IMR-90 (cell line): ENCODE data around the gene CFH. TPM values are rescaled to one million over a fixed set of nuclear protein-coding genes. Genes with fewer than 3 reads are reported as not detected.

Experiments used
- ATAC-seq: fragments of 200-7000 bp; cut with Tn5 transposase; 2 replicates; pipeline ENCODE4 v1.9.1; 2020; ENCODE audit warnings: low read depth, mild to moderate bottlenecking, moderate library complexity
- BruUV-seq: library from RNA; stranded (reverse); fragments of 400-500 nt; replicated peaks from 2 replicates; lab custom pipeline; 2021; lab: Mats Ljungman, UMichigan
- CTCF ChIA-PET: fragments of 300-600 bp; formaldehyde crosslinking; extraction: SDS; loops from one replicate; lab custom pipeline; 2021; ENCODE audit warnings: antibody characterized with exemption; lab: Yijun Ruan, JAX
- POLR2A ChIA-PET: fragments of 300-600 bp; sonication (Branson Sonifier 250); formaldehyde crosslinking; loops from one replicate; lab custom pipeline; 2022; ENCODE audit warnings: antibody characterized with exemption; ENCODE audit not compliant: unreplicated experiment; lab: Charles Lee
- DNase-seq: peaks from one replicate; pipeline ENCODE4 v3.0.0; 2013
- H2AFZ ChIP-seq: replicated peaks from 2 replicates; pipeline ENCODE3; 2013; ENCODE audit warnings: low read length, mild to moderate bottlenecking; ENCODE audit not compliant: poor library complexity
- H2AK5ac ChIP-seq: 2 replicates; pipeline ENCODE4 v1.6.1; 2013; ENCODE audit warnings: low read depth, low read length, inconsistent platforms
- H2AK9ac ChIP-seq: replicated peaks from 2 replicates; pipeline ENCODE3; 2013; ENCODE audit warnings: mild to moderate bottlenecking, low read depth, low read length, moderate library complexity; ENCODE audit not compliant: poor library complexity
- H2BK120ac ChIP-seq: 2 replicates; pipeline ENCODE4 v1.6.1; 2013; ENCODE audit warnings: low read depth, low read length, inconsistent platforms
- H2BK15ac ChIP-seq: 3 replicates; pipeline ENCODE4 v1.6.1; 2013; ENCODE audit warnings: low read depth, low read length, inconsistent platforms
- H2BK20ac ChIP-seq: 2 replicates; pipeline ENCODE4 v1.6.1; 2013; ENCODE audit warnings: low read depth, mild to moderate bottlenecking, inconsistent platforms, low read length, moderate library complexity
- H2BK5ac ChIP-seq: 2 replicates; pipeline ENCODE4 v1.6.1; 2013; ENCODE audit warnings: mild to moderate bottlenecking, low read depth, low read length, inconsistent platforms; ENCODE audit not compliant: poor library complexity, severe bottlenecking
- H3K14ac ChIP-seq: replicated peaks from 2 replicates; pipeline ENCODE4 v1.6.1; 2013; ENCODE audit warnings: low read depth, low read length, inconsistent platforms
- H3K18ac ChIP-seq: 2 replicates; pipeline ENCODE4 v1.6.1; 2013; ENCODE audit warnings: low read depth, low read length, control low read depth
- H3K23ac ChIP-seq: 2 replicates; pipeline ENCODE4 v1.6.1; 2013; ENCODE audit warnings: low read depth, low read length, inconsistent platforms
- H3K27ac ChIP-seq: 2 replicates; pipeline ENCODE4 v1.5.1; 2013; ENCODE audit warnings: mild to moderate bottlenecking, control low read depth, low read length; ENCODE audit not compliant: insufficient read depth
- H3K27me3 ChIP-seq: 2 replicates; pipeline ENCODE4 v1.6.1; 2013; ENCODE audit warnings: low read length; ENCODE audit not compliant: control insufficient read depth, insufficient read depth
- H3K36me3 ChIP-seq: 2 replicates; pipeline ENCODE4 v1.6.1; 2013; ENCODE audit warnings: low read length, mixed read lengths; ENCODE audit not compliant: control insufficient read depth, insufficient read depth
- H3K4ac ChIP-seq: 2 replicates; pipeline ENCODE4 v1.6.1; 2013; ENCODE audit warnings: low read depth, low read length, inconsistent platforms
- H3K4me1 ChIP-seq: 2 replicates; pipeline ENCODE4 v1.6.1; 2013; ENCODE audit warnings: low read length, mixed read lengths; ENCODE audit not compliant: control insufficient read depth, insufficient read depth
- H3K4me2 ChIP-seq: 2 replicates; pipeline ENCODE4 v1.6.1; 2013; ENCODE audit warnings: low read depth, mild to moderate bottlenecking, control low read depth, low read length, moderate library complexity
- H3K4me3 ChIP-seq: 2 replicates; pipeline ENCODE4 v1.5.1; 2013; ENCODE audit warnings: low read depth, mild to moderate bottlenecking, control low read depth, low read length, moderate library complexity; ENCODE audit not compliant: insufficient read depth
- H3K56ac ChIP-seq: 2 replicates; pipeline ENCODE4 v1.6.1; 2013; ENCODE audit warnings: low read length, inconsistent platforms; ENCODE audit not compliant: insufficient read depth; ENCODE audit errors: extremely low read depth
- H3K79me1 ChIP-seq, 2 experiments: 2 replicates each; pipeline ENCODE4 v1.6.1; 2013; ENCODE audit warnings: low read length in 2 of 2, inconsistent platforms in 1 of 2, low read depth in 1 of 2
- H3K9ac ChIP-seq: 2 replicates; pipeline ENCODE4 v1.6.1; 2013; ENCODE audit warnings: low read depth, low read length, control low read depth
- H3K9me1 ChIP-seq: 2 replicates; pipeline ENCODE4 v1.6.1; 2013; ENCODE audit warnings: low read length, inconsistent platforms; ENCODE audit not compliant: insufficient read depth
- H3K9me3 ChIP-seq: 2 replicates; pipeline ENCODE4 v1.6.1; 2013; ENCODE audit warnings: low read length; ENCODE audit not compliant: control insufficient read depth, insufficient read depth
- H4K20me1 ChIP-seq: 2 replicates; pipeline ENCODE4 v1.6.1; 2013; ENCODE audit warnings: low read length, inconsistent platforms; ENCODE audit not compliant: insufficient read depth
- H4K5ac ChIP-seq: 2 replicates; pipeline ENCODE4 v1.6.1; 2013; ENCODE audit warnings: mild to moderate bottlenecking, low read depth, low read length, control low read depth
- H4K8ac ChIP-seq, 2 experiments: 2 replicates each; pipeline ENCODE4 v1.6.1; 2013; ENCODE audit warnings: low read depth in 2 of 2, low read length in 2 of 2, control low read depth in 1 of 2, inconsistent platforms in 1 of 2
- H4K91ac ChIP-seq: 2 replicates; pipeline ENCODE4 v1.6.1; 2013; ENCODE audit warnings: low read depth, low read length, inconsistent platforms; ENCODE audit not compliant: insufficient read depth
- BHLHE40 ChIP-seq: fragments of 150-350 bp; IDR thresholded peaks from 2 replicates; pipeline ENCODE4 v1.6.1; 2016; ENCODE audit warnings: mild to moderate bottlenecking, low read depth, low read length
- CEBPB ChIP-seq: IDR thresholded peaks from 2 replicates; pipeline ENCODE4 v1.6.1; 2012; ENCODE audit warnings: low read depth, low read length, improper control_type of control experiment
- CHD1 ChIP-seq: IDR thresholded peaks from 2 replicates; pipeline ENCODE4 v1.6.1; 2012; ENCODE audit warnings: low read depth, low read length, improper control_type of control experiment
- CTCF ChIP-seq: conservative IDR thresholded peaks from 2 replicates; pipeline ENCODE4 v1.5.1; 2012; ENCODE audit warnings: mild to moderate bottlenecking, low read depth, low read length, improper control_type of control experiment
- FOS ChIP-seq: fragments of 150-350 bp; IDR thresholded peaks from 2 replicates; pipeline ENCODE4 v1.6.1; 2016; ENCODE audit warnings: low read depth, low read length
- MAFK ChIP-seq: IDR thresholded peaks from 2 replicates; pipeline ENCODE4 v1.6.1; 2012; ENCODE audit warnings: low read depth, low read length, improper control_type of control experiment
- MAZ ChIP-seq: IDR thresholded peaks from 2 replicates; pipeline ENCODE4 v1.6.1; 2012; ENCODE audit warnings: low read depth, mild to moderate bottlenecking, low read length, improper control_type of control experiment, moderate library complexity, borderline replicate concordance
- MXI1 ChIP-seq: IDR thresholded peaks from 2 replicates; pipeline ENCODE4 v1.6.1; 2012; ENCODE audit warnings: low read depth, mild to moderate bottlenecking, low read length, moderate library complexity, borderline replicate concordance
- NFE2L2 ChIP-seq: fragments of 150-350 bp; IDR thresholded peaks from 2 replicates; pipeline ENCODE4 v1.6.1; 2016; ENCODE audit warnings: low read depth, mild to moderate bottlenecking, low read length
- POLR2A ChIP-seq: IDR thresholded peaks from 2 replicates; pipeline ENCODE4 v1.6.1; 2012; ENCODE audit warnings: mild to moderate bottlenecking, low read depth, low read length
- RAD21 ChIP-seq: IDR thresholded peaks from 2 replicates; pipeline ENCODE4 v1.6.1; 2012; ENCODE audit warnings: low read length, improper control_type of control experiment
- RCOR1 ChIP-seq: IDR thresholded peaks from 2 replicates; pipeline ENCODE4 v1.6.1; 2012; ENCODE audit warnings: mild to moderate bottlenecking, low read length, improper control_type of control experiment; ENCODE audit not compliant: insufficient replicate concordance
- RFX5 ChIP-seq: IDR thresholded peaks from 2 replicates; pipeline ENCODE4 v1.8.0; 2012; ENCODE audit warnings: low read depth, mild to moderate bottlenecking, low read length, moderate library complexity
- SMC3 ChIP-seq: fragments of 150-350 bp; IDR thresholded peaks from 2 replicates; pipeline ENCODE4 v1.6.1; 2016; ENCODE audit warnings: low read depth, mild to moderate bottlenecking, antibody characterized with exemption, low read length, moderate library complexity
- USF2 ChIP-seq: fragments of 150-350 bp; IDR thresholded peaks from 2 replicates; pipeline ENCODE4 v1.6.1; 2017; ENCODE audit warnings: mild to moderate bottlenecking, antibody characterized with exemption, low read length, low read depth
- WGBS, 2 experiments: methylation state at CpG; one replicate each; pipeline versions ENCODE4 v1.1.5 to v1.1.7; 2013; ENCODE audit warnings: missing lambda C conversion rate in 2 of 2; ENCODE audit not compliant: insufficient read length in 1 of 2; ENCODE audit errors: extremely low coverage in 2 of 2; 5-methylcytosine and 5-hydroxymethylcytosine counted together
- dilution Hi-C: fragments of 300-500 bp; cut with HindIII; formaldehyde crosslinking; loops from one replicate; pipeline ENCODE4 v1.14.3; 2018; ENCODE audit warnings: low sequenced_read_pairs; ENCODE audit not compliant: unreplicated experiment
- in situ Hi-C: fragments of 300-500 bp; cut with MboI; formaldehyde crosslinking; loops from 3 replicates; pipeline ENCODE4 v1.14.3; 2019; ENCODE audit warnings: low sequenced_read_pairs, inconsistent platforms, mixed read lengths
- intact Hi-C: fragments of 100-400 bp; cut with micrococcal nuclease; formaldehyde crosslinking; loops from 2 replicates; pipeline ENCODE4 v1.10.0; 2022
- polyA plus RNA-seq, 3 experiments: library from polyadenylated mRNA; depleted of rRNA; stranded (reverse); fragments of >200 nt; gene quantifications; 2 replicates each; pipeline ENCODE4 v1.2.3, GENCODE V29; 2012; ENCODE audit warnings: low replicate concordance in 1 of 3
- total RNA-seq: library from RNA; depleted of rRNA; stranded (reverse); fragments of >200 nt; gene quantifications from 2 replicates; pipeline ENCODE4 v1.2.3, GENCODE V29; 2012
- TF ChIP-seq, protein P1 (sequence below): fragments of 150-350 bp; IDR thresholded peaks from 2 replicates; pipeline ENCODE4 v1.6.1; 2016; ENCODE audit warnings: low read depth, mild to moderate bottlenecking, low read length, moderate library complexity, borderline replicate concordance

Gene CFH
- total and polyA plus RNA-seq, 2 of the 4 experiments (the other 2 are of a cell fraction), result 6.3 to 12.1 TPM

- H3K14ac ChIP-seq, result no peak overlapping the region
- dilution Hi-C loops, result loop anchor here (25.0 kb wide), 1 partner anchor 318 kb away; no protein-coding TSS in a partner anchor
- no peak overlapping the region for H2BK120ac ChIP-seq
- H4K91ac ChIP-seq, result no peak overlapping the region
- H4K20me1 ChIP-seq, result no peaks in the 10 kb centered on the region
- H3K4me2 ChIP-seq, result no peak overlapping the region
- H3K4me3 ChIP-seq, result no peak overlapping the region
- no peak overlapping the region for H3K9ac ChIP-seq
- H2BK5ac ChIP-seq, result no peak overlapping the region
- H3K79me1 ChIP-seq, result no peaks in the 10 kb centered on the region; a peak in 1 of 4 replicates
- no peak overlapping the region for H3K4ac ChIP-seq
- H3K9me3 ChIP-seq, result no peaks in the 10 kb centered on the region
- ChIA-PET POLR2A (no interaction called here), CTCF (no interaction called here)
- 0 out of 2 replicates have a peak, but pooled peaks cover 2% of the 10 kb centered on the region for H3K4me1 ChIP-seq
- no CpG with 5 or more reads among the region's 3 CpGs for whole genome bisulfite sequencing, 2 experiments
- no peak for ATAC-seq
- H3K23ac ChIP-seq, result no peak overlapping the region
- H2BK20ac ChIP-seq, result no peak overlapping the region
- no peaks in the 10 kb centered on the region; the same call in 1 of the 2 replicates for H3K9me1 ChIP-seq
- no peaks in the 10 kb centered on the region for H3K27me3 ChIP-seq
- H3K18ac ChIP-seq, result no peak overlapping the region
- in situ Hi-C loops, result no loop called here
- H4K5ac ChIP-seq, result no peak overlapping the region
- no peak overlapping the region for H3K27ac ChIP-seq
- H3K36me3 ChIP-seq, result no peaks in the 10 kb centered on the region
- no peak overlapping the region for H2AK5ac ChIP-seq
- H4K8ac ChIP-seq, result no peak overlapping the region
- no peak for TF ChIP-seq RCOR1
- no peak for TF ChIP-seq USF2
- no peak for TF ChIP-seq CHD1
- TF ChIP-seq RAD21, result no peak
- TF ChIP-seq CTCF, result no peak
- no peak for TF ChIP-seq MAFK
- no peak for TF ChIP-seq MAZ
- no peak for TF ChIP-seq SMC3
- TF ChIP-seq NFE2L2, result no peak
- no peak for TF ChIP-seq POLR2A
- no peak for TF ChIP-seq FOS
- TF ChIP-seq, protein P1, sequence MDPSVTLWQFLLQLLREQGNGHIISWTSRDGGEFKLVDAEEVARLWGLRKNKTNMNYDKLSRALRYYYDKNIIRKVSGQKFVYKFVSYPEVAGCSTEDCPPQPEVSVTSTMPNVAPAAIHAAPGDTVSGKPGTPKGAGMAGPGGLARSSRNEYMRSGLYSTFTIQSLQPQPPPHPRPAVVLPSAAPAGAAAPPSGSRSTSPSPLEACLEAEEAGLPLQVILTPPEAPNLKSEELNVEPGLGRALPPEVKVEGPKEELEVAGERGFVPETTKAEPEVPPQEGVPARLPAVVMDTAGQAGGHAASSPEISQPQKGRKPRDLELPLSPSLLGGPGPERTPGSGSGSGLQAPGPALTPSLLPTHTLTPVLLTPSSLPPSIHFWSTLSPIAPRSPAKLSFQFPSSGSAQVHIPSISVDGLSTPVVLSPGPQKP, result no peak
- TF ChIP-seq CEBPB, result no peak
- TF ChIP-seq RFX5, result no peak
- no peak for TF ChIP-seq MXI1
- TF ChIP-seq BHLHE40, result no peak
- intact Hi-C loops, result no loop called here
- no peak overlapping the region for H2AK9ac ChIP-seq
- BruUV-seq, result no TSS peak
- H3K56ac ChIP-seq, result no peak overlapping the region
- H2AFZ ChIP-seq, result no peak overlapping the region
- no peak overlapping the region for H2BK15ac ChIP-seq
- no peak for DNase-seq
Measured at GRCh38 chr1:196655071-196655470, 3.2 kb downstream of the CFH start.
